HK-2 (cell line): ENCODE results near the gene CMTM4.
A peak's percentile ranks its signal among the peaks of the same experiment; 100 is the strongest.
"Not testable (repeated sequence)": the region's sequence is repeated elsewhere in the genome, so short reads cannot be mapped to it uniquely, and the experiment has no call there.

ENCODE experiments used
- DNase-seq: peaks from one replicate; pipeline ENCODE4 v3.0.0-alpha.2; 2018; ENCODE audit not compliant: unreplicated experiment

Gene CMTM4

GRCh38 chr16:66641387-66641786, 55.2 kb downstream of the CMTM4 start:
- no peak for DNase-seq

- no peak for DNase-seq
Observed at GRCh38 chr16:66640724-66641314, 55.7 kb downstream of the CMTM4 start.

- no peak for DNase-seq
Observed at GRCh38 chr16:66639091-66639885, 57.3 kb downstream of the CMTM4 start.

GRCh38 chr16:66637806-66638205, 58.7 kb downstream of the CMTM4 start:
- no peak for DNase-seq

- DNase-seq: no peak
Observed at GRCh38 chr16:66636199-66636598, 60.3 kb downstream of the CMTM4 start.

GRCh38 chr16:66635406-66635805, 61.1 kb downstream of the CMTM4 start:
- no peak for DNase-seq

- DNase-seq: no peak
Observed at GRCh38 chr16:66634527-66635196, 61.9 kb downstream of the CMTM4 start.

- not testable (repeated sequence) for DNase-seq
Observed at GRCh38 chr16:66631558-66631957, 65.0 kb downstream of the CMTM4 start.

- DNase-seq: not testable (repeated sequence)
Observed at GRCh38 chr16:66630561-66631260, 65.8 kb downstream of the CMTM4 start.

- no peak for DNase-seq
Observed at GRCh38 chr16:66629856-66630255, 66.7 kb downstream of the CMTM4 start.

GRCh38 chr16:66627611-66628378, 68.7 kb downstream of the CMTM4 start:
- not testable (repeated sequence) for DNase-seq

GRCh38 chr16:66623755-66624154, 72.8 kb downstream of the CMTM4 start:
- DNase-seq: no peak

- no peak for DNase-seq
Observed at GRCh38 chr16:66622863-66623262, 73.7 kb downstream of the CMTM4 start.

- DNase-seq: no peak
Observed at GRCh38 chr16:66621973-66622372, 74.6 kb downstream of the CMTM4 start.

GRCh38 chr16:66620429-66620795, 76.1 kb downstream of the CMTM4 start:
- DNase-seq: no peak

GRCh38 chr16:66619534-66620428, 76.8 kb downstream of the CMTM4 start:
- DNase-seq: peak; percentile 47

- peak; percentile 88 for DNase-seq
Observed at GRCh38 chr16:66618588-66619375, 77.8 kb downstream of the CMTM4 start.

- DNase-seq: no peak
Observed at GRCh38 chr16:66617728-66618127, 78.8 kb downstream of the CMTM4 start.

- no peak for DNase-seq
Observed at GRCh38 chr16:66617010-66617434, 79.5 kb downstream of the CMTM4 start.

GRCh38 chr16:66616592-66616991, 80.0 kb downstream of the CMTM4 start:
- DNase-seq: no peak
